Upper lobe of right lung (tissue), 1 donor: Measurements from ENCODE around the gene AFG1L. TPM values are rescaled to one million over a fixed set of nuclear protein-coding genes. Genes with fewer than 3 reads are reported as not detected.
"Not testable (repeated sequence)": the region's sequence is repeated elsewhere in the genome, so short reads cannot be mapped to it uniquely, and the experiment has no call there.

Source experiments
- ATAC-seq: fragments of 200-7000 bp; cut with Tn5 transposase; one replicate; pipeline ENCODE4 v1.9.1; 2020; ENCODE audit warnings: mild to moderate bottlenecking, moderate library complexity
- DNase-seq: peaks from one replicate; pipeline ENCODE4 v3.0.0-alpha.2; 2020
- H3K27ac ChIP-seq: fragments of 200-600 bp; one replicate; pipeline ENCODE4 v1.8.0; 2022
- H3K27me3 ChIP-seq: fragments of 200-600 bp; one replicate; pipeline ENCODE4 v1.8.0; 2022; ENCODE audit warnings: mild to moderate bottlenecking
- H3K36me3 ChIP-seq: fragments of 200-600 bp; one replicate; pipeline ENCODE4 v1.8.0; 2022
- H3K4me1 ChIP-seq: fragments of 200-600 bp; one replicate; pipeline ENCODE4 v1.8.0; 2022
- H3K4me3 ChIP-seq: fragments of 200-600 bp; one replicate; pipeline ENCODE4 v1.8.0; 2022; ENCODE audit warnings: mild to moderate bottlenecking
- H3K9me3 ChIP-seq: fragments of 200-600 bp; one replicate; pipeline ENCODE4 v1.8.0; 2022
- CTCF ChIP-seq: fragments of 200-600 bp; IDR thresholded peaks from one replicate; pipeline ENCODE4 v1.8.0; 2022; ENCODE audit warnings: antibody characterized with exemption
- intact Hi-C: fragments of 100-400 bp; cut with DNase I; formaldehyde crosslinking; loops from one replicate; pipeline ENCODE4 v1.11.0; 2022
- total RNA-seq: library from RNA; stranded (reverse); fragmentation: NEBNext Ultra II Directional; extraction: Animal tissue kit (Norgen Biotek cat#: 25700); gene quantifications from one replicate; pipeline ENCODE4 v1.2.1, GENCODE V29; 2021
- donor health status: DM: no; HTN: yes; CAD: no; lungs with severe emphysema.

Gene AFG1L
- total RNA-seq, 1 donor from 2014 or later = 7.7 TPM

- DNase-seq = no peak
- no peak for ATAC-seq
- Histone ChIP-seq H3K36me3 (no peaks in the 10 kb centered on the region), H3K4me1 (no peaks in the 10 kb centered on the region), H3K9me3 (no peaks in the 10 kb centered on the region), H3K27me3 (no peaks in the 10 kb centered on the region), H3K27ac (no peak overlapping the region), H3K4me3 (no peak overlapping the region)
- intact Hi-C loops = no loop called here
- TF ChIP-seq CTCF = no peak
Observed at GRCh38 chr6:108309844-108310243, 15.0 kb downstream of the AFG1L start.

GRCh38 chr6:108312605-108313004 lies 17.8 kb downstream of the AFG1L start:
- no peaks in the 10 kb centered on the region for H3K4me1 ChIP-seq
- H3K9me3 ChIP-seq = no peaks in the 10 kb centered on the region
- no peaks in the 10 kb centered on the region for H3K36me3 ChIP-seq
- intact Hi-C loops = no loop called here
- no peak for TF ChIP-seq CTCF
- DNase-seq (no peak), ATAC-seq (no peak)
- H3K27me3 ChIP-seq = no peaks in the 10 kb centered on the region
- H3K4me3 ChIP-seq = no peak overlapping the region
- H3K27ac ChIP-seq = no peak overlapping the region

GRCh38 chr6:108321253-108321747 lies 26.4 kb downstream of the AFG1L start:
- Histone ChIP-seq H3K36me3 (no peaks in the 10 kb centered on the region), H3K4me3 (no peak overlapping the region), H3K9me3 (no peaks in the 10 kb centered on the region), H3K4me1 (peaks cover 4% of the 10 kb centered on the region), H3K27me3 (no peaks in the 10 kb centered on the region), H3K27ac (no peak overlapping the region)
- TF ChIP-seq CTCF = no peak
- intact Hi-C loops = no loop called here
- ATAC-seq (peak; percentile 80), DNase-seq (no peak)

- intact Hi-C loops = no loop called here
- H3K4me3 ChIP-seq = no peak overlapping the region
- DNase-seq = no peak
- TF ChIP-seq CTCF = no peak
- H3K9me3 ChIP-seq = no peaks in the 10 kb centered on the region
- no peaks in the 10 kb centered on the region for H3K27me3 ChIP-seq
- ATAC-seq = no peak
- H3K36me3 ChIP-seq = no peaks in the 10 kb centered on the region
- H3K4me1 ChIP-seq = peaks cover 4% of the 10 kb centered on the region
- H3K27ac ChIP-seq = no peak overlapping the region
Observed at GRCh38 chr6:108322728-108323127, 27.9 kb downstream of the AFG1L start.

GRCh38 chr6:108323710-108324466 lies 29.0 kb downstream of the AFG1L start:
- intact Hi-C loops = no loop called here

GRCh38 chr6:108330221-108330785 lies 35.4 kb downstream of the AFG1L start:
- H3K9me3 ChIP-seq, H3K4me3 ChIP-seq, H3K27ac ChIP-seq, DNase-seq, H3K4me1 ChIP-seq, H3K36me3 ChIP-seq, ATAC-seq, intact Hi-C loops, H3K27me3 ChIP-seq: not testable (repeated sequence)

More at GRCh38 chr6:108323710-108324466, 29.0 kb downstream of the AFG1L start:
- DNase-seq = no peak
- H3K9me3 ChIP-seq = no peaks in the 10 kb centered on the region
- TF ChIP-seq CTCF = no peak
- H3K27ac ChIP-seq = no peak overlapping the region
- ATAC-seq = no peak
- no peaks in the 10 kb centered on the region for H3K27me3 ChIP-seq
- no peak overlapping the region for H3K4me3 ChIP-seq
- peaks cover 4% of the 10 kb centered on the region for H3K4me1 ChIP-seq
- H3K36me3 ChIP-seq = no peaks in the 10 kb centered on the region
